ENCODE data around the gene LCMT2.
A peak's percentile ranks its signal among the peaks of the same experiment; 100 is the strongest.
"Not testable (repeated sequence)": the region's sequence is repeated elsewhere in the genome, so short reads cannot be mapped to it uniquely, and the experiment has no call there.

LCMT2 gene

DNA sequence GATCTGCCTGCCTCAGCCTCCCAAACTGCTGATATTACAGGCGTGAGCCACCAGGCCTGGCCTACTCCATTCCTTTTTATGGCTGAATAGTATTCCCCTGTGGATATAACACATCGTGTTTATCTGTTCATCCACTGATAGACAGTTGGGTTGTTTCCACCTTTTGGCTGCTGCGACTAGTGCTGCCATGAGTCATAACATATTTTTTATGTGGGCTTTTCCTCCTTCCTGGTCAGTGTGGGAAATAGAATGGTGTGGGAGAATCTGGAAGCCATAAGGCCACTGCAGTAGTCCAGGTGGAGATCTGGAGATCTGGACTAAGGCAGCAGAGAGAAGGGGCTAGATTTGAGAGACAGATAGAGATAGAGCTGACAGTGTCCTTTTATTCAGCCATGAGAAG lies 16.2 kb downstream of the LCMT2 start:
- no peak for DNase-seq (ENCODE audit: low read depth)

DNA sequence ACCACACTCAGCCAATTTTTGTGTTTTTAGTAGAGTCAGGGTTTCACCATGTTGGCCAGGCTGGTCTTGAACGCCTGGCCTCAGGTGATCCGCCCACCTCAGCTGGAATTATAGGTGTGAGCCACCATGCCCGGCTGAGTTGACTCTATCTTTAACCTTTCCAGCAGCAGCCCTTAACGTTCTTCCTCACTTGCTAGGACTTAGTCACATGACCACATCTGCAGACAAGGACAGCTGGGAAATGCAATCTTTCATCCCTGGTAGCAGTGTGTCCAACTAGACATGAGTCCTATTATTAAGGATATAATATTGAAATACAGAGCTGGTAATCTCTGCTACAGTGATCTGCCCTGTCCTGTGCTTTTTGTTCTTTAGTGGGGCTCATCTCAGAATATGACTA lies 18.0 kb downstream of the LCMT2 start:
- no peak for DNase-seq (ENCODE audit: low read depth)

DNA sequence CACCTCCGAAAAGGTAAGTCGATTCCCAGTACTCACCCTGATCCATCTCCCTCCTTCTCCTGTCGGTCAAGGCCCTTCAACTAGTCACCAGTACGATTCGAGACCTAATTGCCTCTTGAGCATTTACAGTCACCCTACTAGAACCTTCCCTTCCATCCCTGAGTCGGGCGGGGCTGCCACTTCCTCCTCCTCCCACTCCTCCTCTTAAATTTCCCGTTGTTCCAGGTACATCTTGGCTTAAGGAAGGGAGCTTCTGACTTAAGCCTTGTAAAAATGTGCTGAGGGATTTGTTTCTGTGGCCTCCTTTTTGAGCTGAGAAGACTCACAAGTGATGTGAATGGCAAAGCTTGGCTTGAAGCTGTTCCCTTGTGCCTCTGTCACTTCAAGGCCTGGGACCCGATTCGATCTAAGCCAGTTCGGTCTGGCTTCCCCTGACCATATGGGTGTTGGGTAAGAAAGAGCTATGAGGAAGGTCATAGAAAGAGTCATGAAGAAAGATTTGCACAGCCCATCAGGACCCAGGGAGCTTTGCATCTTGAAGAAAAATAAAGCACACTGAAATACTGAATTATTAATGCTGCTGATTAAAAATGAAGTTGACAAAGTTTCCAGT lies 28.1 kb downstream of the LCMT2 start, which contains the start of gene TGM7:
TGM7 (minus strand) TSS at position 51 of the 613 bp plus-strand sequence.
- no peak for DNase-seq (ENCODE audit: low read depth)

DNA sequence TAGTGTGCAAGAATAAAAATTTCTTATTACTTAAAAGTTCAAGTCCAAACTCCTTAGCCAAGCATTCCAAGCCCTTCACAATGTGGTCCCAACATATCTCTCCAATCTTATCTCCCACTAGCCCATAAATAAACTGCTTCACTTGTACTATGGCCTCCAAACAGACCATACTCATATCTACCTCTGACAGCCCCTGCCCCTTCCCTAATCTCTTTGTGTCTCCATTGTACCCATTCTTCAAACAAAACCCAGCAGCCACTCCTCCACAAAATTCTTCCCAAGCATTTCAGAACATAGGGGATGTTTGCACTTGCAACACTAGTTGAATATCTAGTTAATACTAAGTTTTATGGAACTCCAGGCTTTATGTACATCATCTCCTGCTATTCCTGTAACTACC lies 30.5 kb downstream of the LCMT2 start:
- DNase-seq (ENCODE audit: low read depth): no peak

DNA sequence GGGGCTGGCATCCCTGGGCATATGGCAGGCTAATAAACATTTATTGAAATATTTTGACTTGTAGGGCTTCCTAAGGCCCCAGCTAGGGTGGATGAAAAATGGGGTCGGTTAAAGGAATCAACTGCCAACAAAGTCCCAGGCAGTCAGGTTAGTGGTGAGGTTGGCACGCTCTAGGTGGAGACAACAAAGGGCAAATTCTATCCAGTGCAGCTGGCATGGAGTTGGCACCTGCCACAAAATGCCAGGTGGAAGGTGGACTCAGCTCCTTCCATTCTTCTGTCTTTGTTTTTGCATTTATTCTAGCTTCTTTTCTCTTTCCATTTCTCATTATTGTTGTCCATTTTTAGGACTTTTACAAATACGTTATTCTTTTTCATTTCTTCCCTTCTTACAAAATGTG lies 31.0 kb downstream of the LCMT2 start:
- no peak for DNase-seq (ENCODE audit: low read depth)

DNA sequence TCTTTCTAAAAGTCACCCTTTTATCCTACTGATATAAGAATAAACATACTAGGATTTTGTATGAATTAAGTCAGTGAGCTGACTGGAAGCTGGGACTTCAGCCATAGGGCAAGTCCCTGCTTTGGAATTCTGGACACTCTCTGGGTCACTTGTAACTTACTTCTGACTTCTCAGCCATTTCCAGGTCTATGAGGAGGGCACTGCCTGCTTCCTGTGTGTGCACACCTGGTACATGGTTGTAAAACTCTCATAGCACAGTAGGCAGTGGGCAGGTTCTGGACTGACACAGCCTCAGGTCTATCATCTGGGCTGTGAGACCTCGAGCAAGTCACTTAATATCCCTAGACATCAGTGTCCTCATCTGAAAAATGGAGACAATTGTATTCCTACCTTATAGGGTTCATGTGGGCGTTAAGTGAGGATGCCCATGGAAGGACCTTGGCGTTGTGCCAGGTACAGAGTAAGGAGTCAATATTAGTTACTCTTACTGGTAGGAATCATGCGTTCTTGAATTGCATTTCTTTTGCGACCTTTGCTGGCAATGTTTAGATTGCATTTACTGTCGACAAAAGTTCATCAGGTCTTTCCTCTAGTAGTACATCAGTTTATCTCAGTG lies 36.2 kb downstream of the LCMT2 start:
- DNase-seq (ENCODE audit: low read depth): no peak

DNA sequence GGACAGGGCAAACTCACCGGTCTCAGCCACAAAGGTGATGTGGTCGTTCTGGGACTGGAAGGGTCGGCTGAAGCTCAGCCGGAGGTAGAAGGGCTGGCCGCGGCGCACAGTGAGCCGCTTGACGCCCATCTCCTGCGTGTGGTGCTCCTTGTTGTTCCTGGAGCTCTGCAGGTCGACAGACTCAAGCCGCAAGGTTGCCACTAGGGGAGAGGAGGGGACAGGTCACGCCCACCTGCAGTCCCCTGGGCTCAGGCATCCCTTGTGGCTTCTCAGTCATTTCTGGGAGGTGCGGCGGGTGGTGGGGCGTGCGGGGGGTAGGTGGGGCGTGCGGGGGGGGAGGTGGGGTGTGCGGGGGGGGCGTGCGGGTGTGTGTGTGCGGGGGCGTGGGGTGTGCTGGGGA lies 36.9 kb downstream of the LCMT2 start:
- DNase-seq (ENCODE audit: low read depth): no peak

DNA sequence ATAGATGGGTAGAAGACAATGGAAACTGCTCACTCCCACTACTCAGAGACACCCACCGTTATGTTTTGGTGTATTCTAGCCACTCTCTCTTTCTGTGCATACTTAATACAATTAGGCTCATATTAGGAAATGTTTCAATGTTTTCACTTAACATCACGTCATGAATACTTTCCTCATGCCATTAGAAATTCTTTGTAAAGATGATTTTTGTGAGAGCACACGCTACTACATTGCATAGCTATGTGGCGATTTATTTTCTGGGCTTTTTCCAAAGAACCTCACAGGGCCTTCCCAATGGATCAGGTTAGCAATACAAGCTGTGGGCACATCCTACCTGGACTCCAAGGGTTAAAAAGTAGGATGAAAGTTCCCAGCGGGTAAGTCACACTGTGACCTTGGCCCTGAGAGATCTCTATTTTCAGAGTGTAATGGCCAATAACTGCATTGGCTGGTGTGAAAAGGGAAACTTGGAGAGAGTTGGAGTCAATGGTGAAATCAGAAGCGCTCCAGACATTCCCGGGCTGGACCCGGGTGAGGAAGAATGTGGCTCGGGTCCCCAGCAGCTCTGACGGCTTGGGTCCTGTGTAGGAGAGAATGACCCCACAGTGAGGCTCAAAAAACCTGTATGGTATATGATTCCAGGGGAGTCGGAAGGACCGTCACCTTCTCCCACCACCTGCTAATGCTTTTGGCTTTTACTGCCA lies 37.8 kb downstream of the LCMT2 start:
- no peak for DNase-seq (ENCODE audit: low read depth)

DNA sequence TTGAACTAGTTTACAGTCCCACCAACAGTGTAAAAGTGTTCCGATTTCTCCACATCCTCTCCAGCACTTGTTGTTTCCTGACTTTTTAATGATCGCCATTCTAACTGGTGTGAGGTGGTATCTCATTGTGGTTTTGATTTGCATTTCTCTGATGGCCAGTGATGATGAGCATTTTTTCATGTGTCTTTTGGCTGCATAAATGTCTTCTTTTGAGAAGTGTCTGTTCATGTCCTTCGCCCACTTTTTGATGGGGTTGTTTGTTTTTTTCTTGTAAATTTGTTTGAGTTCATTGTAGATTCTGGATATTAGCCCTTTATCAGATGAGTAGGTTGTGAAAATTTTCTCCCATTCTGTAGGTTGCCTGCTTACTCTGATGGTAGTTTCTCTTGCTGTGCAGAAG lies 40.7 kb downstream of the LCMT2 start:
- not testable (repeated sequence) for DNase-seq (ENCODE audit: low read depth)

DNA sequence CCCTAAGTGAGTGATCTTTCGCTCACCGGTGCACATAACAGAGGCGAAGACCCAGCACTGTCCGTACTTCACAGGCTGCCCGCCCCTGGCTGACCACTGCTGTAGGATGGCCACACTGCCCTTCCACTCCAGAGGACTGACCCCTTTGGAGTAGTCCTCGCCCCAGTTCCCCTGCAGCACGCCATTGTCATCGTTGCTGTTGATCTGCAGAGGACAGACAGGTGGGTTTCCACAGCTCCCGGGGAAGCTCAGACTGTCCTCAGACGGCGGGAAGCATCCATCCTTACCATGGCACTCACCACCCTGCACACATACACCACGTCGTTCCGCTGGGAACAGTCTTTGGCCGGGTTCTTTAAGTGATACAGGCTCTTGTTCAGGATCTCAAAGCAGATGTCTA lies 43.1 kb downstream of the LCMT2 start:
- no peak for DNase-seq (ENCODE audit: low read depth)

DNA sequence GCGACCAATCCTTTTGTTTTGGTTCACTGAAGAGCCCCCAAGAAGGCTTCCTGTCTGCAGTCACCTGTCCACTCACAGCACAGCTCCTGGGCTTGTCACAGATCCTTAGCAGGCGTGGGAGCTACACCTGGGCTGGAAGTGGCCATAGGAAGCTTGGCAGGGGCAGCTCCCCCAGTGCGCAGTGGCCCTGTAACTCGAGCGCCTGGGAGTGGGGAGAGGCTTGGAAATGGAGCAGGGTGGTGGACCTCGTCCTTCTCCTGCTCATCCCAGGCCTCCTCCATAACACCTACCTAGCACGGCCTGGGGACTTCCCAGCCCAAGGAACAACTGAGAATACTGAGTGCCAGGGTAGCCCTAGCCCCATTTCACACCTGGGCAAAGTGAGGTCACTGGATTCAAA lies 44.3 kb downstream of the LCMT2 start:
- no peak for DNase-seq (ENCODE audit: low read depth)

DNA sequence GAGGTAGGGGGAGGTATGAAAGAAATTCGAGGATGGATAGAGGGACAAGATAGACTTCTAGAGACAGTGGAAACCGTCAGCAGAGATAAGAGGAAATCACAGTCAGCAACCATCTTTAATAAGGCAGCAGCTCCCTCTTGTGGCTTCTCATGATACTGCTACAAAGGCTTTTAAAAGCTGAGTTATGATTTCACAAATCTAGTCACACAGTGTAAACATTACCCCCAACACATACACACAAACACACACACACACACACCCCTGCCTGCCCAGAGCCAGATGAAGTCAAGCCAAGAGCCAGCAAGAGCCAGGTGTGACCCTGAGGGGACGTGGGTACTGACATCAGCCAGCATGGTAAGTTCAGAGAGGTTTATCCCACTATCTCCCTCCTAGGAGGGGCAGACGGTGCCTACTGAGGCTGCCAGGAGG lies 44.8 kb downstream of the LCMT2 start:
- peak; percentile 32 for DNase-seq (ENCODE audit: low read depth)

DNA sequence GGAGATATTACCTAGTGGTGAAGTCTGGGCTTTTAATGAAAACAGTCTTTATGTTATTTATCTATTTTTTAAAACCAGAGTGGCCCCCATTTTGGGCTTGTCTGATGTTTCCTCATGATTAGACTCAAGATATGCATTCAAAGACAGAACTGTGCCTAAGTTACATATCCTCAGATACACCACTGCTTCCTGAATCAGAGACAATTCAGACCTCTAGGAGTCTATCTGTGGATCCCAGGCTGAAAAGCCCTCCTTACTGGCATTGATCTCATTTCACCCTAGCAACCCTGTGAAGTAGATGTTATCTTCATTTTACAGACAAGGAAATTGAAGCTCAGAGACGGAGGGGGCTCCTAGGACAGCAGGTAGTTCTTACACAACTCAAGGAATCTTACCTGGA lies 46.8 kb downstream of the LCMT2 start:
- DNase-seq (ENCODE audit: low read depth): no peak

DNA sequence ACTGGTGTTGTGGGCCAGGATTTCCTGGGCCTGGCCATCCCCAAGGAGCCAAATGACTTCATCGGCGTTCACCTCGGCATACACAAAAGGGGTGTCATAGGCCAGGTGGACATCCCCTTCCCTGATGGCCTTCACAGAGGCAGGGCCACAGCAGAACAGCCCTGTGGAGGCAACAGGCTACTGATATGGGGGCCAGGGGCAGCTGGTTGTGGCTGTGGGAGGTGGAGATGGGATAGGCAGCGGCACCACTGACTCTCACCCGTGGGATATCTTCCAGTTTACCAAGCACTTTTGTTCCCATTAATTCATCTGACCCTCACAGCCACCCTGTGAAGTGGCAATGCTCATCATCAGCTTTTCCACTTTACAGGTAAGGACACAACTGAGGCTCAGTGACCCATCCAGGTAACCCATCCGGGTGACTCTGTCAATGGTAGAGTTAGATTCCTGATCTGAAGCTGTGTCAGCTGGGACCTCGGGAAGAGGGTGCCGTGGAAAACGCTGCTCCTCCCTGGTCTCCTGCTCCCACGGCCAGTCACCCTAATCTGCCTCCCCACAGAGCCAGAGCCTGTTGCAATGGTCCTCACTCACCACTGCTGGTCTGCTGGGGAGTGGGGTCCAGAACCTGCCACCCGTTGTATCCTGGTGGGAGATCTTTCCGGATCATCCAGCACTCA lies 48.3 kb downstream of the LCMT2 start:
- DNase-seq (ENCODE audit: low read depth): no peak

DNA sequence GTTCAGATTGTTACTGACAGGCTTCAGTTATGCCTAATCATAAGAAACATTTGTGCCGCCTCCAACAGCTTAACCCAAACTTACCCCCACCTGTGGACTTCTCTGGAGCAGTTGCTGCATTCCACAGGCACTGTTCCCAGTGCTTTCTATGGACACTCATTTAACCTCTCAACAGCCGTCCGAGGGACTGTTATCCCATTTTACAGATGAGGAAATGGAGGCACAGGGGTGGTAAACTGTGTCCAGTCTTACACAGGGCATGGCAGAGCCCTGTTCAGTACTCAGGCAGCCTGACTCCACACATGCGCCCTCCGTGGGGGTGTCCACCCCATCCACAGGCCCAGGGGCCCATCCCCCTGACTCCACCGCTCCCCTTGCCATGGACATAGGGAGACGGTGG lies 49.4 kb downstream of the LCMT2 start:
- no peak for DNase-seq (ENCODE audit: low read depth)

DNA sequence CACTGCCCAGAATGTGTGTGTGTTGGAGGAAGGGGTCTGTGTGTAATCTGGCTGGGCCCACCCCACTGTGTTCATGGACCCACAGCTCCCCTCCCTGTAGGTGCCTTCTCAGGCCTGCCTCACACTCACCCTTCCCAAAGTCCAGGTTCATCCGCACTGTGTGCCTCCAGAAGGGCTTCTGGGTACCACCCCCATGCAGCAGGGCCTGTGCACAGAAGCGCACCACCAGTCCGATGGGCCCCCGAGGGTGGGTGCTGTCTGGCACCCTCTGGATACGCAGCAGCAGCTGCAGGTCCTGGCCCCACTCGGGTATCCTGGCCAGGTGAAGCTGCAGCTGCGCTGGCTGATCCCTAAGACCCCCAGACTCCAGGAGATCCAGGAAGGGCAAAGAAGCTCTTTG lies 50.9 kb downstream of the LCMT2 start:
- no peak for DNase-seq (ENCODE audit: low read depth)

DNA sequence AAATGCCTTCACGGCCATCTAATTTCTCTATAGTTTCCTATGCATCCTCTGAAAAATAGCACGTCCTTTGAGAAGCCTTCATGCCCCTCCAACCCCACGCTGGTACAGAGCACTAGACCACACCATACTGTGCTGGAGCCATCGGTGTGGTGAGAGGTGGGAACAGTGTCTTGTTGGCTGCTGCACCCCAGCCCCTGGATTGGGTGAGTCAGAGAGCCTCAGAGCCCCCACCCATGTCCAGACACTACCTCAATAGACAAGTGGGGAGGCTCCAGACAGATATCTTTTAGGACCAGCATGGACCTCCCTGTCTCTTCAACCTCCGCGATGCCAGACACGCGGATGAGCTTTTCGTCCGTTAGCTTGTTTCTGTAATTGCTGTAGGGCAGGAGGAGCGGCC lies 51.5 kb downstream of the LCMT2 start:
- no peak for DNase-seq (ENCODE audit: low read depth)

DNA sequence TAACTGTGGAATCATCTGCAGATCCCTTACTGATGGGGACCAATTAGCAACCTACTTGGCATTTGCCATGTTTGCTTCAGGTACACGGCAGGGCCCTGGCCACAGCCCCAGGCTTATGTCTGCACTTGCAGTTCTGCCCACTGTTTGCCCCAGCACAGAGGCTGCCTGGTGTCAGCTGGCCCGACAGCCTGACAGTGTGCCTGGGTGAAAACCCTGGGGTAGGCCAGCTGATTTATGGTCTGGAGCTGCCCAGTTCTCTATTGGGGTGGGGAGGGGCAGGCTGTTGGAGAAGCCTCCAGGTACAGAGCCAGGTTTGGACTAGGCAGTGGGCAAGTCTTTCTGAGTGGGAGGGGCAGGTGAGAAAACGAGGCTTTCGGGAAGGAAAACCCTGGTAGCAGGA lies 52.5 kb downstream of the LCMT2 start:
- no peak for DNase-seq (ENCODE audit: low read depth)

DNA sequence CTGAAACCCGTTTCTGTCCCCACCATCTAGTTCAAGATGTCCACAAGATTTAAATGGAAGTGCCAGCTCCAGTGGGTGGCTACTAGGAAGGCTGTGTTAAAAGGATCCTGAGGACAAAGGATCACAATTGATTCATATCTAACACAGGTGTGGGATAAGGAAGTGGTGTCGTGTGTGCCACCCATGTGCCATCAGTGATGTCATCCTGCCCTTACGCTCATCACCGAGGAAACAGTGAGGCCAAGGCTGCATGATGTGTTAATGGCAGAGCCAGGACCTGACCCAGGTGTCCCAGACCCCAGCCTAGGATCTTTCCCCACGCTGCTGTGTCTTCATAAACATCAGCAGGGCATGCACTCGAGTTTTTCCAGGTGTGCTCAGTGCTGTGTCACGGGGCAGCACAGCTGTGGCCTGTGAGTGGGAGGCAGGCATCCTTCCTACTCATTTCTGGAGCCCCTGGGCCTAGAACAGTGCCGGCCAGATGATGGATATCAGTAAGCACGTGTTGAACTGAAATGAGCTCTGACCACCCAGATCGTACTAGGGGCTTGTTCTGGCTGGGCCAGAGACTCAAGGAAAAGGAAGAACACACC lies 53.0 kb downstream of the LCMT2 start:
- no peak for DNase-seq (ENCODE audit: low read depth)

DNA sequence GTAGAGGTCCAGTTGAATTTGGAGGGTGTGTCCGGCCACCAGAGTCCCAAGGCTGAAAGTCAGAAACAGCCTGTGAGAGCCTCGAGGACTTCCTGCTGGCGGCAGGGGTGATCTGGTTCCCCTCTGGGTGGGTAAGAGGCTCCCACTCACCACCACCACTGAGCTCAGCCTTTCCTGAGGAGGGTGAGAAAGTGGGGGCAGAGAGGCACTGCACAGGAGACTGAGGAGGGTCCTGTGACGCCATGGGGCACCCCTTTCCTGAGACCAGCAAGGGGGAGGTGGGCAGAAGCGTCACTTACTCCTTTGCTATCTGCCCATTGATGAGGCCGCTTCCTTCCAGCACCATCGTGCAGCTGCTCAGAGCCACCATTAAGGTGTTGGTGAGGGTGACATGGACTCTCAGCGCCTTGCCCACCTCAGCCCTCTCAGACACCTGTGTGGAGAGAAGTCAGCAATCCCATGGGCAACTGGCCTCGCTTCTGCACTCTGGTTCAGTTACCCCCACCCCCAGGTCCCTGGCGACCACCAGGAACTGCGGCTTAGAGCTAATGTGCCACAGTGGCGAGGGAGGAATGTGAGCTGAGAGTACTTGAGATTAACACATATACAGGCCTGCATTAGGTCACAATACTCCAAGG lies 53.7 kb downstream of the LCMT2 start:
- DNase-seq (ENCODE audit: low read depth): no peak

DNA sequence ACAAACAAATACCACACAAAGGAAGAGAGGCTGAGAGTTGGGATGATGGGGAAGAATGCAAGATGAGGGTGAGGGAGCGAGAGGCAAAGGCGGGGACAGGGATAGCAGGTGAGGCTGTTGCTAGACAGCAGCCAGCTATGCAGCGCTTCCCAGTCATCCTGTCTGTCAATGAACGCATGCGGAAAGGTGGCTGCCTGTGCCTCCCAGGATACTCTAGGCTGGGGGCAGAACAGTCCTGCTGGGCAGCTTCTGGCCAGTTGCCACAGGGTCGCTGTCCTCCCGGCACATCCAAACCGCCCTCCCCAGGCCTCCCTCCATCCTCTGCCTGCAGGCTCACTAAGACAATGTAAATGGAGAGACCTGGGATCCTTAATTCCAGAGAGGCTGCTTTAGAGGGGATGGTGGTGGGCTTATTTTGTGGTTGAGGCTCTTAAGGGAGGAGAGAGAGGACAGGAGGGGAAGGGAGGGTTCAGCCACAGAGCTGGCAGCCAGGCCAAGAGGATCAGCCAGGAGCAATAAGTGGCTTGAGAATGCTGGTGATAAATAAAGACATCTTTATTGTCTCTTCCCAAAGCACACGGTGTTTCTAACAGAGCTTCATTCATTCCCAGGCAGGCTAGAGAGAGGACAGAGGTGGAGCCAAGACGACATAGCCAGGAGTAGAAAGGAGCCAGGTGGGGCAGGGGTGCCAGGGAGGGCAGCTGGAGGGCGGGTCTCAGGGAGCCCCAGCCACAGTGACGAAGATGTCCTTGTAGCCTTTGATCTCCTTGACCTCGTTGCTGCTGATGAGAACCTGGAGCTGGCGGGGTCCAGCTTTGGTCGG lies 54.4 kb downstream of the LCMT2 start:
- DNase-seq (ENCODE audit: low read depth): no peak
